GM21723 (cell line): ENCODE results near the gene SCAI.
"Not testable (repeated sequence)": the region's sequence is repeated elsewhere in the genome, so short reads cannot be mapped to it uniquely, and the experiment has no call there.

ENCODE experiments used
- ATAC-seq: cut with Tn5 transposase; IDR thresholded peaks from one replicate; pipeline ENCODE4 v1.9.1; 2021; ENCODE audit warnings: mild to moderate bottlenecking, moderate library complexity; ENCODE audit not compliant: unreplicated experiment

SCAI gene

GRCh38 chr9:125108541-125108940 lies 34.8 kb downstream of the SCAI start:
- not testable (repeated sequence) for ATAC-seq

GRCh38 chr9:125106285-125106893 lies 36.9 kb downstream of the SCAI start:
- ATAC-seq: no peak

DNA sequence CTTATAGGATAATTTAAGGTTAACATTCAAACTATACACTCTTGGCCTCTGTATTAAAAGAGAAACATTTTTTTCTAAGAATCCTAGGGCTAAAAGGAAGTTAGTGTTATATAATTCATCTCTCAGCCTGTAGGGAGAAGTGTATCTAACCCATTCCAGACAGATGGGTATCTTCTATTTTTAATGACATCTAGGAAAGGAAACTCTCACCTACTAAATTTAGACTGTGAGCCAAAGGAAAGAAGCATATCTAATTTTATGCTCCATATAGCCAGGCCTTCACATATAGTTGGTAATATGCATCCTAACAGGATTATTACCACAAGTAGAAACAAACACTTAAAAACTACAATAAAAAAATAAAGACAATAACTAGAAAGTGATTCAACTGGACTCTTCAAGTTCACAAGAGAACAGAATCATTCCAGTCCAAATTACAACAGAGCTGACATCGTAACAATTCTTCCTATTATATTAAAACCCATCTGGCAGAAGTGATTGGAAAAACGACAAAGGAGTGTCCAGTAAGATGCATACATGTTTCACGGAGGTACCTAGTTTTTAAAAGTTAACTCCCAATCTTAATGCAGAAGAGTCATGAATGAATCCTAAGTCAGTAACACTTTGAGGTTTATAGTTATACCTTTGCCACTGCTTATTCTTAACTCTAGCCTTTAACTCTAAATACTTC lies 39.4 kb downstream of the SCAI start:
- ATAC-seq: no peak

- no peak for ATAC-seq
Observed at GRCh38 chr9:125103021-125103420, 40.3 kb downstream of the SCAI start.

DNA sequence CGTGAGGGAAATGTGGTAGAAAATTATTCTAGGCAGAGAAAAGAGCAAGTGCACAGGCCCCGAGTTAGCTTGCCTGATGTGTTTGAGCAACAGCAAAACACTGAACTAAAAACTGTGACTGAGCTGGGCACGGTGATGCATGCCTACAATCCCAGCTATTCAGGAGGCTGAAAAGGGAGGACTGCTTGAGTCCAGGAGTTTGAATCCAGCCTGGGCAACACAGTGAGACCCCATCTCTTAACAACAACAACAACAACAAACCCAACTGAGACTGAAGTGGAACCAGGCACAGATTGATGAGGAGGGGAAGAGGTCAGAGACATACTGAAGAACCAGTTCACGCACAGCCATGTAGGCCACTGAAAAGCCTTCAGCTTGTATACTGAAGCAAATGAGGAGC lies 42.5 kb downstream of the SCAI start:
- ATAC-seq: no peak

DNA sequence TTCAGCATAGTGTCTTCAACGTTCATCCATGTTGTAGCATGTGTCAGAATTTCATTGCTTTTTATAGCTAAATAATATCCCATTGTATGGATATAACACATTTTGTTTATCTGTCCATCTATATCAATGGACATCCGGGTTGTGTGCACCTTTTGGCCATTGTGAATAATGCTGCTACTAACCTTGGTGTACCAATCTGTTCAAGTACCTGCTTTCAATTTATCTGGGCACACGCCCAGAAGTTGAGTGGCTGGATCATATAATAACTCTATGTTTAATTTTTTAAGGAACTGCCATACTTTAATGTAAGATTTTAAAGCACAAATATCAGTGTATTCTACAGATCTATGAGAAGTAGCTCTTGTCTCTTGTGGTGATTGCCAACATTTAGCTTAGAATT lies 43.5 kb downstream of the SCAI start:
- ATAC-seq: no peak

GRCh38 chr9:125095821-125096443 lies 47.4 kb downstream of the SCAI start:
- no peak for ATAC-seq

GRCh38 chr9:125091121-125091520 lies 52.2 kb downstream of the SCAI start:
- no peak for ATAC-seq

DNA sequence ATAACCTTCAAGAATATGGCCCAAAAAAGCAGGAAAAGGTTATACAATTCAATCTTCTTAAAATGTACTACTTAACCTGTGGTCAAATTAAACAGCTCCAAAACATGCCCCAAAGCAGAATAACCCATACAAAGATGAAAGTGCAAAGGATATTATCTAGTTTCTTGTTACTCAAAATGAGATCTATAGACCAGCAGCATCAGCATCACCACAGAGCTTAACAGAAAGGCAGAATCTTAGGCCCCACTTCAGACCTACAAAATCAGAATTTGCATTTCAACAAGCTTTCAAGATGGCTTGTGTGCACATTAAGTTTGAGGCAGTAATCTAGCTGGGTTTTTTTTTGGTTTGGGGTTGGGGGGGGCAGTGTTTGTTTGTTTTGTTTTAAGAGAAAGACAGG lies 54.0 kb downstream of the SCAI start:
- no peak for ATAC-seq

DNA sequence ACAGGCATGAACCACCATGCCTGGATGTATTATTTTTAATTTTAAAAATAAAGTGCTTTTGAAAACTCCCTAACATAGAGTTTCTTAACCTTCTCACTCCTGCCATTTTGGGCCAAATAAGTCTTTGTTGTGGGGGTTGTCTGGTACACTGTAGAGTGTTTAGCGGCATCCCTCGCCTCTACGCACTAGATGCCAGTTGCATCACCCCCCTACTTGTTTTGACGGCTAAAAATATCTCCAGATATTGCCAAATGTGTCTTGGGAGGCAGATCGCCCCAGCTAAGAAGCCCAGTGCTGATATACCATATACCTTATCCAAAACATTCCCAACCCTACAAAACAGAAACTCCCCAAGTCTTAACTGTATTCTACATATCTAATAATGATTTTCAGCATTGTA lies 54.6 kb downstream of the SCAI start:
- ATAC-seq: no peak

DNA sequence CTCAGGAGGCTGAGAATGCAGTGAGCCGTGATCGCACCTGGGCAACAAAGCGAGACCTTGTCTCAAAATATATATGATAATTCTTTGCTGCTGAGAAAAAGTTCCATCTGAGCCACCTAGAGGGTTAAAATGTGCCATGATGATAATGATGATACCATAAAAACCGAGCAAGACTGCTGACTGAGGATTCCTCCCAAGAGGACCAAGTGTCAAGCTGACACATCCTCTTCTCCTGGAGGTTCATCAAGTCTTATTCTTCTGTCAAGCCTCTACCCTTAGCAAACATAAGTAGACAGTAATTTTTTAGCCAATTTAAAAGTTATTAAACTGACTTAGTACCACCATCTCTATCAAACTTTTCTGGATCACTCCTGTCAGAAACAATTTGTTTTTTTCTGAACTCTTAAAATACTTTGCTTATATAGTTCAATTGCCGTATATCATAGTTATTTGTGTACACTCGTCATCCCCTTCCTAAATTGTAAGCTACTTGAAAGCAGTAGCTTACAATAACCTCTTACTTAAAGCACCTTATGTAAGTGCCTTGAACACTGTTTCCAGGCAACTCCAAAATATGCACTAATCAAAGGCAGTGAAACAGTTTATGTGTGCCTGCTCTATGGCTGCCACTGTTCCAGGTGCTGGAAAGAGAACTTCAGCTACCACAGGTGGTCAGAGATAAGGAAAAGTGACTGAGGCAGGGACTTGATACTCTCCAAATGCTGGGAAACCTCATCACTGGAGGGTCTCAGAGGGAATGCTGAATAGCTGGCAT lies 57.4 kb downstream of the SCAI start:
- no peak for ATAC-seq

DNA sequence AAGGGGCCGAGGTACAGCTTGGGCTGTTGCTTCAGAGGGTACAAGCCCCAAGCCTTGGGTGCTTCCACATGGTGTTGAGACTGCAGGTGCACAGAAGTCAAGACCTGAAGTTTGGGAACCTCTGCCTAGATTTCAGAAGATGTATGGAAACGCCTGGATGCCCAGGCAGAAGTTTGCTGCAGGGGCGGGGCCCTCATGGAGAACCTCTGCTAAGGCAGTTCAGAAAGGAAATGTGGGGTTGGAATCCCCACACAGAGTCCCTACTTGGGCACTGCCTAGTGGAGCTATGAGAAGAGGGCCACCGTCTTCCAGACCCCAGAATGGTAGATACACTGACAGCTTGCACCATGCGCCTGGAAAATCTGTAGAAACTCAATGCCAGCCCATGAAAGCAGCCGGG lies 61.1 kb downstream of the SCAI start:
- ATAC-seq: not testable (repeated sequence)

DNA sequence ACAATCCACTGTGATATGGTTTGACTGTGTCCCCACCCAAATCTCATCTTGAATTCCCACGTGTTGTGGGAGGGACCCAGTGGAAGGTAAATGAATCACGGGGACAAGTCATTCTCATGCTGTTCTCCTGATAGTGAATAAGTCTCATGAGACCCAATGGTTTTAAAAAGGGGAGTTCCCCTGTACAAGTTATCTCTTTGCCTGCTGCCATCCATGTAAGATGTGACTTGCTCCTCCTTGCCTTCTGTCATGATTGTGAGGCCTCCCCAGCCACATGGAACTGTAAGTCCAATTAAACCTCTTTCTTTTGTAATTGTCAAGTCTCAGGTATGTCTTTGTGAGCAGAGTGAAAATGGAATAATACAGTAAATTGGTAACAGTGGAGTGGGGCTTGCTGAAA lies 62.5 kb downstream of the SCAI start:
- ATAC-seq: not testable (repeated sequence)

GRCh38 chr9:125079931-125080330 lies 63.4 kb downstream of the SCAI start:
- no peak for ATAC-seq

DNA sequence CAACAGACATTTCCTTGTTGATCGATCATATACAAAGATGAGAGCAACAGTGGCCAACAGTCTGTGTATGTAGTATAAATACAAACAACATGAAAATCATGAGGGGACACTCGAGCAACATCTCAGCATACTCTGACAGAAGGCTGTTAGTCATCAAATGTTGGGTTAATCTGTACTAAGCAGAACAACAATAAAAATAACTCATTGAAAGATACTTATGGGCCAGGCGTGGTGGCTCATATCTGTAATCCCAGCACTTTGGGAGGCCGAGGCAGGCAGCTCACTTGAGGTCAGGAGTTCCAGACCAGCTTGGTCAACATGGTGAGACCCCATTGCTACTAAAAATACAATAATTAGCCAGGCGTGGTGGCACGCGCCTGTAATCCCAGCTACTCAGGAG lies 67.3 kb downstream of the SCAI start:
- ATAC-seq: no peak

- no peak for ATAC-seq
Observed at GRCh38 chr9:125074976-125075375, 68.4 kb downstream of the SCAI start.

DNA sequence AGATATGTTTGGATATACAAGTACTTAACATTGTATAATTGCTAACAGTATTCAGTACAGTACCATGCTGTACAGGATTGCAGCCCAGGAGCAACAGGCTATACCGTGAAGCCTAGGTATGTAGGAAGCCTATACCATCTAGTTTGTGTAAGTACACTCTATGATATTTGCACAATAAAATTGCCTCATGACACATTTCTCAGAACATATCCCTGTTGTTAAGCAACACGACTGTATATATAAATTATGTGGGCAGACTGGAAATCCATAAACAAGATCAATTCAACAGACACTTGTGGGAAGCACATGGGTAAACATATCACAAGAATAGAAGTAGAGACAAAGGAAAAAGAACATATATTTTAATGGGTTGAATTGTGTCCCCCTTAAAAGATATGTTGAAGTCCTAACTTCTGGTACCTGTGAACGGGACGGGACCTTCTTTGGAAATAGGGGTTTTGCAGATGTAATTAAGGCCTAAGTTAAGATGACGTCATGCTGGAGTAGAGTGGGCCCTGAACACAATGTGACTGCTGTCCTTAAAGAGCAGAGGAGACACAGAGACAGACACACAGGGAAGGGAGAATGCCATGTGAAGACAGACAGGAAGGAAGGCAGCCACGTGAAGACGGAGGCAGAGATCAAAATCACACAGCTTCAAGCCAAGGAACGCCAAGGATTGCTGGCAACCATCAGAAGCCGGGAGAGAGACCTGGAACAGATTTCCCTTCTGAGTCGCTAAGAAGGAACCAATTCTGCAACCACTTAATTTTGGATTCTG lies 76.3 kb downstream of the SCAI start:
- no peak for ATAC-seq

DNA sequence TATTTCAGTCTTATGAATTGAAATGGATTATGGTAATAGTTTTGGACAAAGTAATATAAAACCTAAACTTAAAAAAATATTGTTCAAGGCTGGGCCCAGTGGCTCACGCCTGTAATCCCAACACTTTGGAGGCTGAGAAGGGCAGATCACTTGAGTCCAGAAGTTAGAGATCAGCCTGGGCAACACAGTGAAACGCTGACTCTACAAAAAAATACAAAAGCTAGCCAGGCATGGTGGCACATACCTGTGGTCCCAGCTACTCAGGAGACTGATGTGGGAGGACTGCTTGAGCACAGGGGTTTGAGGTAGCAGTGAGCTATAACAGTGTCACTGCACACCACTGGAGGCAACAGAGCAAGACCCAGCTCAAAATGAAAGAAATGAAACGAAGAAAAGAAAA lies 81.9 kb downstream of the SCAI start:
- ATAC-seq: no peak

DNA sequence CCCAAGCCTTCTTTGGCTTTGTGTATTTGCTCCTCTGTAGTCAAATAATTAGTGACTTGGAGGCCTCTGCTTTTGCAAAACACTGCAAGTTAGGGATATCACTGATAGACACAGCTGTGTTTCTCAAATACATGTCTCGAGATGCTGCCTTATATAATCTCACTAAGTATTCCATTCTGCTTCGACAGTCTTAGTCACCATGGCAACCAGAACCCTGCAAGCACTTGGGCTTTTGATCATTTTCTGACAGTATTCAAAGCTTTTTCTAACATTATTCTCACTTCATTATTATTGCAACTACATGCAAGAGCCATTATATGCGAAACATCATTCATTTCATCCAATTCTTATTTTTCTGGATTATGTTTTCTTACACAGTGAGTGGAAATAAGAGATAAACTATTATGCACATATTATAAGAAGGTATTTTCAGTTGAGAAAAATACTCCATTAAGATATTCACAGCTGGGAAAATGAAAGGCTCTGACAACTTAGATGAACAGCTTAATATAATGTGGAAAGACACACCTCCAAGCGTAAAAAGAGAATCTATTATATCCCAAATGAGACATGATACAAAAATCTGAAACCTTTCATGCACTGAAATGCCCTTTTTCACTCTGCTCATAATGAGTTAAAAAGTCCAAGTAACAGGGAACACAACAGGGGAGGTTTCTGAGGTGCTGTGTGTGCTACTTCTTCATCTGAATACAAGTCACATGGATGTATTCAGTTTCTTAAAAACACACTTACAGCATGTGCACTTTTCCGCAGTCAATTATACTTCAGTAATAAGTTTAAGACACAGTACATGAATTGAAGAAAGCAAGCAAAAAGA lies 93.9 kb downstream of the SCAI start:
- no peak for ATAC-seq

- ATAC-seq: no peak
Observed at GRCh38 chr9:125043631-125044030, 99.7 kb downstream of the SCAI start.
